HG02678 (cell line): Measurements from ENCODE around the gene RAMP1.
"Not testable (repeated sequence)": the region's sequence is repeated elsewhere in the genome, so short reads cannot be mapped to it uniquely, and the experiment has no call there.

ENCODE experiments used
- ATAC-seq: cut with Tn5 transposase; IDR thresholded peaks from one replicate; pipeline ENCODE4 v1.9.1; 2021; ENCODE audit warnings: mild to moderate bottlenecking, moderate library complexity; ENCODE audit not compliant: unreplicated experiment

The RAMP1 gene

DNA sequence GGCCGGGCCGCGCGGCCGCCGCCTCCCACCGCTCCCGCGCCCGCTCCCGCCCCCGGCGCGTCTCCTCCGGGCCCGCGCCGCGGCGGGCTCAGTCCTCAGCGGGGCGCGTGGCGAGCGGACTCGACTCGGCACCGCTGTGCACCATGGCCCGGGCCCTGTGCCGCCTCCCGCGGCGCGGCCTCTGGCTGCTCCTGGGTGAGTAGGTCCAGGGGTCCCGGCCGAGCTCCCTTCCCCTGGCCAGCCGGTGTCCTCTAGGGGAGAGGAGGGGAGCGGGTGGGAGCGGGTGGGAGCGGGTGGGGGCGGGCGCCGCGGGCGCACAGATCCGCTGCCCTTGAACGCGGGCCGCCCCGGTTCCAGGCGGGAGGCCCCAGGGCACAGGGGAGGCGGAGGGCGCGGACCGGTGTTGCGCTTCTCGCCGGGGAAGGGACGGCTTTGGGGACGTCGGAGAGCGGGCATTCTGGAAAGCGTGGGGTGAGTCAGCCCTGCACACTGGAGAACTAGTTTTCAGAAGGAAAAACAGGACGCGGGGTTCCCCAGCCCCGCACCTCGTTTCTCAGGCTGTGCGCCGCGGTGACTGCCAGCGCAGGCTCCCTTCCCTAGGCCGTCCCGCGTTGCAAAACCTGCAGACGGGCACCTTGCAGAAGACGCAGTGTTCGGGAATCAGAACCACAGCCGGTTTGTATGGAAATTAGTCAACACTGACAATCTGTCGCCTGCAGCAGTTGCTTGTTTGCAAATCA lies at the start of gene RAMP1:
Gene RAMP1, plus strand, starts transcription at position 91 of the 740 bp plus-strand sequence. Its CDS starts 53 bp downstream, at position 144.
- ATAC-seq: no peak

DNA sequence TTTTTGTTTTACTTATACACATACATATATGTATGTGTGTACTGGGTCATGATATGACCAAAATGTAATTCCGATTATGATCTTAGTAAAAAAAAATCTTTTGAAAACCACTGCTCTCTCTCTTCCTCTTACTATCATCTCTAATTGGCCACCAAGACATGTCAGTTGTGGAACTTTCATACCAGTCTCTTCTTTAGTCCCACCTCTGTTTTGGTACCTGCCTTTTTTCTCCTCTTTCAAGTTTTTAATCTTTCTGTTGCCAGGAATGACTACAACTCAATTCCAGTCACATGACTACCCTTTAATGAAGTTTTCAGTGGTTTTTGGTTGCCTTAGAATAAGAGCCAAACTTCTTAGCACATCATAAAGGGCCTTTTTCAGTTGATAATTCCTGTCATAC lies 43.8 kb upstream of the RAMP1 start:
- ATAC-seq: no peak

- ATAC-seq: no peak
These were observed 42.9 kb upstream of the RAMP1 start for GRCh38 chr2:237816531-237816930.

- ATAC-seq: no peak
These were observed 41.4 kb upstream of the RAMP1 start for GRCh38 chr2:237818066-237818473.

- ATAC-seq: no peak
These were observed 40.2 kb upstream of the RAMP1 start for GRCh38 chr2:237819231-237819630.

GRCh38 chr2:237820421-237820820 lies 39.0 kb upstream of the RAMP1 start:
- ATAC-seq: no peak

- ATAC-seq: no peak
These were observed 35.9 kb upstream of the RAMP1 start for GRCh38 chr2:237823544-237823943.

DNA sequence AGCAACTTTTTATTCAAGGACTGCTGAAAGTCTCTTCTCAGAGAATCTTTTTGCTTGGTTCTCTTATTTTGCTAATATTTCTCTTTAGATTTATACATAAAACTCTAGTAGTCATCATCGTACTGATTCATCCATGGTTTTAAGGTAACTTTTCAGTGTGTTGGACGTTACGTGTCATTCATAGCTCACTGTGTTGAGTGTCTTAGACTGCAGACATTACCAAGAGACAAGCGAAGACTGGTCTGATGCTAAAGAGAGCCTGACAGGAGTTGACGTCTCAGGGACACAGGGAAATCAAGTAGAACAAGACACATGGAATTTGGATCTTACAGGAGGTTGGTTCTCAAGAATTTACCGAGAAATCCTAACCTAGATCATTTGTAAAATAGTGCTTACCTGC lies 35.3 kb upstream of the RAMP1 start:
- ATAC-seq: no peak

- no peak for ATAC-seq
These were observed 31.9 kb upstream of the RAMP1 start for GRCh38 chr2:237827421-237827987.

DNA sequence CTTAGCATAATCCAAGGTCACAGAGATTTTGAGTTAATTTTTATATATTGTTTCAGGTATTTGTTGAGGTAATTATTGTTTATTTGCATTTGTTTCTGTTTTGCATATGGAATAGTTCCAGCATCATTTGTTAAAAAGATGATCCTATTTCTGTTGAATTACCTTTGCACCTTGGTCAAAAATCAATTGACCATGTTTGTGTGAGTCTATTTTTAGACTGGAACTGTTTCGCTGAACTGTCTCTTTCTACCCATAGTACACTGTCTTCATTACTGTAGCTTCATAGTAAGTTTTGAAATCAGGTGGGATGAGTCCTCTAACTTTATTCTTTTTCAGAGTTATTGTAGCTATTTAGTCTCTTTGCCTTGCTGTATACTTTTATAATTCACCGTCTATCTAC lies 28.9 kb upstream of the RAMP1 start:
- no peak for ATAC-seq

DNA sequence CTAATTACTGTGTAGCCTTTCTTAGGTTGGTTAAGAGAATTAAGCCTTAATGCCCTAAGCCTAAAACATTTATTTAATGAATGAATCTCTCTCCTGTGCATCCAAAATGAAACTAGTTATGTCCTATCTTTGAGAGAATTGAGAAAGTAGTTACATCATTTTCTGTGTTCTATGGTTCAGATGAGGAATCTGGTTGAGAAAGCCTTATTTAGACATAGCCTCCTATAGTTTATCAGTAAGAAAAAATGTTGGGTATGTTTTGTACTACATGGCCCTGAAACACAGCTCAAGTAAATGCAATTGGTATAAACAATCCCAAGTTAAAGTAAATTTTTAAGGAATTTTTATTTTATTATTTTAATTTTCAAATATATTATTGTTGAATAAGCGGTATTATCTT lies 25.9 kb upstream of the RAMP1 start:
- ATAC-seq: no peak

GRCh38 chr2:237835372-237835771 lies 24.1 kb upstream of the RAMP1 start:
- no peak for ATAC-seq

DNA sequence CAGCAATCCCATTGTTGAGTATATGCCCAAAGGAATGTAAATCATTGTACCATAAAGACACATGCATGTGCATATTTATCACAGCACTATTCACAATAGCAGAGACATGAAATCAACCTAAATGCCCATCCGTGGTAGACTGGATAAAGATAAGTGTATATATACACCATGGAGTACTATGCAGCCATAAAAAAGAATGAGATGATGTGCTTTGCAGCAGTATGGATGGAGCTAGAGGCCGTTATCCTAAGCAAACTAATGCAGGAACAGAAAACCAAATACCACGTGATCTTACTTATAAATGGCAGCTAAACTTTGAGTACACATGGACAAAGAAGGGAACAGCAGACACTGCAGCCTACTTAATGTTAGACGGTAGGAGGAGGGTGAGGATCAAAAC lies 18.4 kb upstream of the RAMP1 start:
- no peak for ATAC-seq

- ATAC-seq: not testable (repeated sequence)
These were observed 10.5 kb upstream of the RAMP1 start for GRCh38 chr2:237848940-237849339.

GRCh38 chr2:237854295-237854694 lies 5.1 kb upstream of the RAMP1 start:
- ATAC-seq: no peak

- no peak for ATAC-seq
These were observed 1.6 kb upstream of the RAMP1 start for GRCh38 chr2:237857791-237858190.

DNA sequence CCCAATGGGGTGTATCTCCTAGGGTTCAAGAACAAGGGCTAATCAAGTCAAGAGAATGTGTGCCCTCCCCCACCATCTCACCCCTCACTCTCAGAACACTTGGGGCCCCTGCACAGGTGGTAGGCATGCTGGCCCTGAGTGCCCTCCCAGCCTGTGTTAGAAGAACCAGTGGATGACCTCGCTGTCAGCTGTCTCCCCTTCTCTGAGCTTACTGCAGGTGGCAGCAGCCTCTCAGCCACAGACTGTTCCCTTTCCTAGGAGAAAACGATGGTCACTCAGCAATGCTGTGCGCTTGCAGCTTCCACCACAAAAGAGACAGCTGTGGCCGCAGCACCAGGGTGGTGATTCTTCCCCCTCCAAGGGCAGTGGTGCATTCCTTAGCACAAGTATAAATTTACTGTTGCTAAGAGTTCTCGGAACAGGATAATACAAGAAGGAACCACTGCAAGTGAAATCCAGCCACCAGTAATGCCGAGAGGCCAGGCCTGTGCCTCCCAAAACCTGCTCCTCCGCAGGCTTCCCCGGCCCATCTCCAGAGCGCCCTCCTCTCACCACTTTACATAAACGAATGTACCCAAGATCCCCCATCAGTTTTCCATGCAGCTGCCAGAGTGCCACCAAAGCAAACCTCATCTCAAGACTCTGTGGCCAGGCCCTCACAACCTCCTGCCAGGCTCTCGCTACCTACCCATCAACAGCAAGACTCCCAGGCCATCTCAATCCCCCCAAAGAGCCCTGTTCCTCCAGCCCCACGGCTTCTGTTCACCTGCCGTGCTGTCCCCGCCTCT lies 935 bp upstream of the RAMP1 start:
- no peak for ATAC-seq

- no peak for ATAC-seq
These were observed 365 bp upstream of the RAMP1 start for GRCh38 chr2:237859082-237859433.

DNA sequence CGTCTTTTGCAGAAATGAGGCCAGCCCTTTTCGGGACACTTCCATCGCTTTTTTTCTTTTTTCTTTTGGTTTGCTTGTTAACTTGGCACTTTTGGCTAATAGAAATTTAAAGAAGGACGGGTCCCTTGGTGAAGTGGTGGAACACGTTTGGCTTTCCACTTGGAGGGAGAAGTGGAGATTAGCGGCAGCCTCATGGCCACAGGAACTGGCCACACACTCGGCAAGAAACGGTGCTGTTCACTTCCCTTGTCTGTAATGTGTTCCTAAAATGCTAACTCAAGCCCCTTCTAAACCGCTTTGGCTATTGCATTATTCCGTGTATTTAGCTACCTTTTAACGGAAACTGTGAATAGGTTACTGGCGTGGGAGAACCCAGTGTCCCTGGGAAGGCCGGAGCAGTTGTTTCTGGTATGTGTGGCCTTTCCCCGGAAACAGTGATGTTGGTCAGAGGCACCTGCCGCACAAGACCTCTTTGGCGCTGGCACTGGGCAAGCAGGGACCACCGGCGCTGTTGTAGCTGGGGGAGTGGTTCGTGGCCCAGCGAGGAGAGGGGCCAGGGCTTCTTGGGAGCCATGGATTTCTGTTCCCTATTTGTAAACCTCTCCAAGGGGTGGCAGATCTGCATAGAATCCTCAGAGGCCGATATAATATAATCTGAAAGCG lies 981 bp downstream of the RAMP1 start:
- ATAC-seq: no peak

DNA sequence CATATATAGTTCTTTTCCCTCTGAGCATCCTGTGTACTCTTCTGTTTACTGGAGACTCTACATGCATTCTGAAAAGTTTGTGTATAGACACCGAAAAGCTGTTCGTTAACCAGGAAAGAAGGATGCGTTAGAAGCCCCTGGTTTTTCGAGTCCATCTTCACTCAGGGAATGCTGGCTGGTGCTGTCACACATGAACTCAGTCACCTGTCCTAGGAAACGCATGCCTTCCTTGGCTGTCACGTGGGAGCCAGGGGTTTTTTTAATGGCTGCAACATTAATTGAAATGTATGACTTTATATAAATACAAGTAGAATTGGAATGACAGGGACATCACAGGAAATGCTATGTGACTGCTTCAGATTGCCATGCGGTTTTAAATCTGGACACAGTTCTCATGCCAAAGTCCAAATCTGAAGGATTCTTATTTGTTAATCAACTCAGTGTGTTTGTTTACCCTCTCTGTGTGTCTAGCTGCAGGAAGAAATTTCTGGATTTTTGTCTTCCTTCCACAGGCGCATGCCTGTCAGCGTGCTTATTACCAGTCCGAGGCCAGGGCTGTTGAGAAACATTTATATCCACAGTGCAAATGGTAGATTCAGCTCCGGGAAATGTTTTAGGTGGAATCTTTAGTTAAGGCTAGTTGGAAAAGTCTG lies 2.6 kb downstream of the RAMP1 start:
- ATAC-seq: no peak

GRCh38 chr2:237862528-237862895 lies 3.1 kb downstream of the RAMP1 start:
- no peak for ATAC-seq
